H1 (cell line): ENCODE measurements around the gene SLC44A1. TPM values are rescaled to one million over a fixed set of nuclear protein-coding genes. Genes with fewer than 3 reads are reported as not detected.
A peak's percentile ranks its signal among the peaks of the same experiment; 100 is the strongest.

Experiments
- CTCF ChIA-PET: fragments of 300-600 bp; sonication (Branson Sonifier 250); formaldehyde crosslinking; loops from one replicate; lab custom pipeline; 2021; ENCODE audit not compliant: partially characterized antibody; lab: Charles Lee
- POLR2A ChIA-PET: fragments of 300-600 bp; sonication (Branson Sonifier 250); formaldehyde crosslinking; loops from one replicate; lab custom pipeline; 2021; ENCODE audit warnings: inconsistent platforms; ENCODE audit not compliant: partially characterized antibody; lab: Charles Lee
- DNase-seq, 2 experiments: peaks; one replicate each; pipeline versions ENCODE4 v3.0.0 to v3.0.0-alpha.2; 2010 to 2022; ENCODE audit warnings: low spot score in 2 of 2, low read depth in 1 of 2, mixed read lengths in 1 of 2
- FAIRE-seq: peaks from 2 replicates; lab custom pipeline; 2011; peaks lifted over from hg19 to GRCh38; lab: Jason Lieb, UNC
- H2AFZ ChIP-seq: 2 replicates; pipeline ENCODE4 v1.8.1; 2012; ENCODE audit warnings: low read length, inconsistent platforms
- H2AK5ac ChIP-seq: 2 replicates; pipeline ENCODE4 v1.6.1; 2013; ENCODE audit warnings: low read depth, low read length
- H2BK120ac ChIP-seq: replicated peaks from 2 replicates; pipeline ENCODE3; 2013; ENCODE audit warnings: low read depth, low read length, inconsistent platforms
- H2BK12ac ChIP-seq: 2 replicates; pipeline ENCODE4 v1.6.1; 2013; ENCODE audit warnings: low read depth, low read length
- H2BK15ac ChIP-seq: 2 replicates; pipeline ENCODE4 v1.6.1; 2013; ENCODE audit warnings: low read length
- H2BK20ac ChIP-seq: 2 replicates; pipeline ENCODE4 v1.6.1; 2013; ENCODE audit warnings: low read length
- H2BK5ac ChIP-seq: 2 replicates; pipeline ENCODE4 v1.6.1; 2013; ENCODE audit warnings: low read depth, low read length
- H3K14ac ChIP-seq: 2 replicates; pipeline ENCODE4 v1.6.1; 2013; ENCODE audit warnings: inconsistent platforms; ENCODE audit not compliant: insufficient read length
- H3K18ac ChIP-seq: 2 replicates; pipeline ENCODE4 v1.6.1; 2013; ENCODE audit warnings: low read length; ENCODE audit errors: extremely low read depth
- H3K23ac ChIP-seq: 2 replicates; pipeline ENCODE4 v1.6.1; 2013; ENCODE audit warnings: inconsistent platforms; ENCODE audit not compliant: insufficient read length
- H3K23me2 ChIP-seq: 2 replicates; pipeline ENCODE4 v1.6.1; 2013; ENCODE audit warnings: low read depth, low read length
- H3K27ac ChIP-seq: 2 replicates; pipeline ENCODE4 v1.6.1; 2011; ENCODE audit warnings: low read depth, low read length, inconsistent platforms
- H3K27me3 ChIP-seq, 4 experiments: replicated peaks in 1 of 4; 1 replicate in 1 of 4; 2 replicates in 3 of 4; pipeline versions ENCODE4 v1.6.1 to v1.8.1; 2011 to 2013; ENCODE audit warnings: low read length in 3 of 4, mild to moderate bottlenecking in 3 of 4, inconsistent platforms in 2 of 4, mixed read lengths in 2 of 4, moderate library complexity in 1 of 4; ENCODE audit not compliant: control insufficient read depth in 3 of 4, insufficient read depth in 3 of 4; ENCODE audit errors: extremely low read depth in 1 of 4
- H3K36me3 ChIP-seq, 4 experiments: 2 replicates each; pipeline versions ENCODE4 v1.6.1 to v1.8.1; 2011 to 2013; ENCODE audit warnings: mild to moderate bottlenecking in 4 of 4, low read length in 3 of 4, moderate library complexity in 2 of 4, control low read depth in 1 of 4, inconsistent platforms in 1 of 4; ENCODE audit not compliant: insufficient read depth in 4 of 4, control insufficient read depth in 2 of 4
- H3K4ac ChIP-seq: replicated peaks from 2 replicates; pipeline ENCODE3; 2013; ENCODE audit warnings: low read length, low read depth, mixed read lengths, inconsistent platforms; ENCODE audit not compliant: insufficient read length
- H3K4me1 ChIP-seq, 4 experiments: replicated peaks in 1 of 4; 1 replicate in 1 of 4; 2 replicates in 3 of 4; pipeline versions ENCODE4 v1.6.1 to v1.8.1; 2011 to 2013; ENCODE audit warnings: low read length in 3 of 4, inconsistent platforms in 2 of 4, mixed read lengths in 1 of 4; ENCODE audit not compliant: insufficient read depth in 4 of 4, control insufficient read depth in 3 of 4
- H3K4me2 ChIP-seq, 2 experiments: 2 replicates each; pipeline versions ENCODE4 v1.6.1 to v1.8.1; 2011 to 2013; ENCODE audit warnings: low read depth in 2 of 2, low read length in 2 of 2, control low read depth in 1 of 2, inconsistent platforms in 1 of 2, mild to moderate bottlenecking in 1 of 2; ENCODE audit not compliant: insufficient read depth in 1 of 2
- H3K4me3 ChIP-seq, 4 experiments: fragments of 200-600, 300-600 bp in 1 of 4; sonication (generic), shearing (Covaris generic), sonication (Bioruptor Twin) in 1 of 4; 2 replicates each; pipeline versions ENCODE4 v1.5.1 to v1.8.1; 2011 to 2016; ENCODE audit warnings: low read length in 4 of 4, low read depth in 3 of 4, control low read depth in 2 of 4, inconsistent platforms in 2 of 4, mild to moderate bottlenecking in 2 of 4, mixed read lengths in 1 of 4, moderate library complexity in 1 of 4; ENCODE audit not compliant: insufficient read depth in 2 of 4; ENCODE audit errors: extremely low read depth in 1 of 4
- H3K56ac ChIP-seq: replicated peaks from 2 replicates; pipeline ENCODE3; 2013; ENCODE audit warnings: low read depth, mild to moderate bottlenecking, mixed read lengths, low read length, inconsistent platforms; ENCODE audit not compliant: insufficient read length
- H3K79me1 ChIP-seq: 2 replicates; pipeline ENCODE4 v1.6.1; 2013; ENCODE audit warnings: low read depth, low read length, control low read depth
- H3K79me2 ChIP-seq, 2 experiments: 2 replicates each; pipeline versions ENCODE4 v1.6.1 to v1.8.1; 2012 to 2013; ENCODE audit warnings: low read length in 2 of 2, mild to moderate bottlenecking in 2 of 2, inconsistent platforms in 1 of 2; ENCODE audit not compliant: insufficient read depth in 2 of 2, control insufficient read depth in 1 of 2
- H3K9ac ChIP-seq, 4 experiments: replicated peaks in 1 of 4; 1 replicate in 1 of 4; 2 replicates in 3 of 4; pipeline versions ENCODE4 v1.6.1 to v1.8.1; 2011 to 2013; ENCODE audit warnings: low read depth in 3 of 4, low read length in 3 of 4, control low read depth in 2 of 4, mild to moderate bottlenecking in 2 of 4, moderate library complexity in 2 of 4, inconsistent platforms in 1 of 4; ENCODE audit errors: extremely low read depth in 1 of 4
- H3K9me3 ChIP-seq, 2 experiments: 2 replicates each; pipeline versions ENCODE4 v1.6.1 to v1.8.1; 2012 to 2013; ENCODE audit warnings: mild to moderate bottlenecking in 2 of 2, moderate library complexity in 2 of 2, control low read depth in 1 of 2, inconsistent platforms in 1 of 2, low read depth in 1 of 2, low read length in 1 of 2, mixed read lengths in 1 of 2; ENCODE audit not compliant: insufficient read depth in 2 of 2
- H4K20me1 ChIP-seq, 2 experiments: replicated peaks in 1 of 2; 2 replicates each; pipeline versions ENCODE3 to v1.8.1; 2011 to 2013; ENCODE audit warnings: inconsistent platforms in 2 of 2, low read length in 2 of 2, mild to moderate bottlenecking in 1 of 2; ENCODE audit not compliant: insufficient read depth in 2 of 2, control insufficient read depth in 1 of 2
- H4K5ac ChIP-seq: 2 replicates; pipeline ENCODE4 v1.6.1; 2013; ENCODE audit warnings: low read length, low read depth, mixed read lengths, inconsistent platforms; ENCODE audit not compliant: insufficient read length
- H4K8ac ChIP-seq: 2 replicates; pipeline ENCODE4 v1.8.0; 2013; ENCODE audit warnings: mild to moderate bottlenecking, moderate library complexity, low read length, inconsistent platforms; ENCODE audit not compliant: insufficient read depth; ENCODE audit errors: extremely low read depth
- H4K91ac ChIP-seq: replicated peaks from 2 replicates; pipeline ENCODE3; 2013; ENCODE audit warnings: low read length, mixed read lengths, inconsistent platforms; ENCODE audit not compliant: insufficient read length
- ATF3 ChIP-seq: IDR thresholded peaks from 2 replicates; pipeline ENCODE4 v1.6.1; 2011; ENCODE audit warnings: low read depth, mild to moderate bottlenecking, low read length; ENCODE audit not compliant: insufficient read depth
- BCL11A ChIP-seq, 2 experiments: IDR thresholded peaks; one replicate each; pipeline ENCODE4 v1.6.1; 2011; ENCODE audit warnings: low read depth in 2 of 2, low read length in 2 of 2, mild to moderate bottlenecking in 2 of 2
- CTBP2 ChIP-seq: IDR thresholded peaks from 2 replicates; pipeline ENCODE4 v1.7.0; 2011; ENCODE audit warnings: borderline replicate concordance, mild to moderate bottlenecking, moderate library complexity, mixed read lengths, low read length; ENCODE audit not compliant: insufficient read depth, insufficient read length
- HDAC6 ChIP-seq: IDR thresholded peaks from one replicate; pipeline ENCODE4 v1.7.1; 2012; ENCODE audit warnings: low read depth, mild to moderate bottlenecking, inconsistent platforms, low read length, moderate library complexity
- MAFK ChIP-seq: IDR thresholded peaks from 2 replicates; pipeline ENCODE4 v1.6.1; 2012; ENCODE audit warnings: low read depth, mild to moderate bottlenecking, improper control_type of control experiment, low read length
- NRF1 ChIP-seq: IDR thresholded peaks from 2 replicates; pipeline ENCODE4 v1.6.1; 2011; ENCODE audit warnings: mild to moderate bottlenecking, low read depth, low read length, improper control_type of control experiment
- POU5F1 ChIP-seq: IDR thresholded peaks from 2 replicates; pipeline ENCODE4 v1.6.1; 2011; ENCODE audit warnings: low read depth, mild to moderate bottlenecking, low read length, moderate library complexity
- RFX5 ChIP-seq: IDR thresholded peaks from 2 replicates; pipeline ENCODE4 v1.6.1; 2011; ENCODE audit warnings: low read depth, low read length, improper control_type of control experiment, borderline replicate concordance
- RXRA ChIP-seq: IDR thresholded peaks from 2 replicates; pipeline ENCODE4 v1.6.1; 2011; ENCODE audit warnings: low read depth, mild to moderate bottlenecking, low read length, moderate library complexity; ENCODE audit not compliant: insufficient read depth
- USF2 ChIP-seq: IDR thresholded peaks from 2 replicates; pipeline ENCODE4 v1.6.1; 2011; ENCODE audit warnings: low read length, improper control_type of control experiment
- ZNF274 ChIP-seq: IDR thresholded peaks from 2 replicates; pipeline ENCODE4 v1.7.0; 2012; ENCODE audit warnings: low read length, borderline replicate concordance; ENCODE audit errors: extremely low read depth
- WGBS, 2 experiments: shearing (Covaris generic) in 1 of 2; methylation state at CpG; one replicate each; pipeline versions ENCODE4 v1.1.6 to v1.1.7; 2013 to 2015; ENCODE audit warnings: low lambda C conversion rate in 2 of 2, mixed read lengths in 2 of 2, inconsistent platforms in 1 of 2, low coverage in 1 of 2, missing lambda C conversion rate in 1 of 2; ENCODE audit not compliant: insufficient replicate concordance in 2 of 2, insufficient coverage in 1 of 2, insufficient read length in 1 of 2; ENCODE audit errors: extremely low coverage in 1 of 2, missing lambda C conversion rate in 1 of 2; 5-methylcytosine and 5-hydroxymethylcytosine counted together
- polyA plus RNA-seq, 7 experiments: library from polyadenylated mRNA; depleted of rRNA in 3 of 7; stranded (reverse) in 5 of 7; unstranded in 2 of 7; fragments of >200 nt in 5 of 7; fragments of 200-250 nt in 2 of 7; gene quantifications; 1 replicate in 5 of 7; 2 replicates in 1 of 7; 4 replicates in 1 of 7; pipeline versions ENCODE4 v1.2.1 to v1.2.3, GENCODE V29; 2011 to 2013; ENCODE audit warnings: missing spikeins in 2 of 7, mixed read lengths in 2 of 7
- total RNA-seq: library from RNA; stranded (reverse); fragmentation: NEBNext Ultra II Directional; extraction: Animal tissue kit (Norgen Biotek cat#: 25700); gene quantifications from 2 replicates; pipeline ENCODE4 v1.2.1, GENCODE V29; 2021

SLC44A1 gene
- total and polyA plus RNA-seq, 2 of the 8 experiments (the other 6 are each of a cell fraction or from before 2014, with no cell fraction given), result 30.5 to 71.2 TPM

- H2BK15ac ChIP-seq, result no peak overlapping the region
- peak overlapping the region; percentile 46; the same call in 1 of the 2 replicates for H3K27ac ChIP-seq
- no peak overlapping the region for H2BK5ac ChIP-seq
- no peak overlapping the region for H3K4ac ChIP-seq
- H3K79me1 ChIP-seq, result no peaks in the 10 kb centered on the region
- H3K27me3 ChIP-seq, result no peaks in the 10 kb centered on the region
- H3K4me3 ChIP-seq, result no peak overlapping the region
- FAIRE-seq, result no peak
- no peak overlapping the region for H3K56ac ChIP-seq
- H3K36me3 ChIP-seq, result no peaks in the 10 kb centered on the region
- POLR2A ChIA-PET, result interaction anchor here (0.7 to 3.5 kb wide), 3 partner anchors 9 to 45 kb away, joined by 4 to 16 read pairs (median 4); no protein-coding TSS in a partner anchor
- peaks cover 0 to 91% of the 10 kb centered on the region in 2 experiments; a peak in 3 of 4 replicates for H3K79me2 ChIP-seq
- no peak overlapping the region for H3K14ac ChIP-seq
- no peak overlapping the region for H4K91ac ChIP-seq
- H3K23ac ChIP-seq, result no peak overlapping the region
- no peak overlapping the region for H2AK5ac ChIP-seq
- H3K9me3 ChIP-seq, result no peaks in the 10 kb centered on the region
- H2AFZ ChIP-seq, result no peak overlapping the region
- H4K8ac ChIP-seq, result no peak overlapping the region
- no peak overlapping the region for H2BK120ac ChIP-seq
- 47% methylated on average over 1 of the region's 1 CpG; no CpG with 5 or more reads in 1 of the 2 experiments for WGBS, 2 experiments
- no peaks in the 10 kb centered on the region for H3K23me2 ChIP-seq
- H4K5ac ChIP-seq, result no peak overlapping the region
- no peak overlapping the region; the same call in 1 of the 2 replicates for H2BK12ac ChIP-seq
- no peaks in the 10 kb centered on the region for H4K20me1 ChIP-seq
- no peak overlapping the region for H3K9ac ChIP-seq
- CTCF ChIA-PET, result interaction anchor here (1.0 kb wide), 1 partner anchor 105 kb away, joined by 6 read pairs; no protein-coding TSS in a partner anchor
- H3K18ac ChIP-seq, result no peak overlapping the region
- H3K4me2 ChIP-seq, result no peak overlapping the region
- H2BK20ac ChIP-seq, result no peak overlapping the region
- DNase-seq, result no peak
- H3K4me1 ChIP-seq, result peaks cover 2 to 29% (median 17%) of the 10 kb centered on the region in 4 experiments
- no peak for TF ChIP-seq CTBP2
- no peak for TF ChIP-seq ATF3
- no peak for TF ChIP-seq USF2
- no peak for TF ChIP-seq ZNF274
- TF ChIP-seq RXRA, result no peak
- no peak for TF ChIP-seq NRF1
- no peak for TF ChIP-seq BCL11A (IDR thresholded peaks at IDR 0.05; ENCODE audit: low read depth in 2 of 2, low read length in 2 of 2)
- TF ChIP-seq RFX5, result no peak
- TF ChIP-seq POU5F1, result no peak
- no peak for TF ChIP-seq HDAC6
- TF ChIP-seq MAFK, result no peak
Measured at GRCh38 chr9:105290418-105290817, 46.0 kb downstream of the SLC44A1 start.
